ENCODE data around the gene ERG. TPM values are rescaled to one million over a fixed set of nuclear protein-coding genes. Genes with fewer than 3 reads are reported as not detected.

The ERG gene
- total and polyA plus RNA-seq, 4 donors, result 8.6 to 30.3 (median 21.0) TPM

DNA sequence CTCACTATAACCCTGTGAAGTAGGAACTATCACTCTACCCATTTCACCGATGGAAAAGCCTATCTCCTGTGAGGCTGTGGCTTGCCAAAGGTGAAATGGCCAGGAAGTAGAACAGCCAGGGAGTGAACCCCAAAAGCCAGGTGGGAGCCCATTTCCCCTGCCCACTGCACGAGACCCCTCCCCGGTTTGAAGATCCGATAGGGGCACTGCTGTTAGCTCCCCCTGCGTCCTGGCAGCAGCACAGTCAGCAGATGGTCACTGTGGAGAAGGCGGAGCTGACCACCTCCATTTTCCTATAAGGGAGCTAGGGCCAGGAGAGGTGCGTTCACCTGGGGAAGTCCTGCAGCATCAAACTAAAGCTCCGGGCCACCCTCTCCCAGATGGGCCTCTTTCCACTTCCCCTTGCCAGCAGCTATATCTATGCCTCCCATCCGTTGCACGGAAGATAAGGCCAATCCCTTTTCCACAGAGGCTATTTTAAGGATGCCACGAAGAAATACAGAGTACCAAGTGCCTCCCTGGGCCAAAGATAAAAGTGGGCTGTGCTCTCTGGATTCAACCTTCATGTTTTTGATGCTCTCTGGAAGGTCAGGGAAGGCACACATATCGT, 7.8 kb downstream of the ERG start:
- H3K4me1 ChIP-seq (ENCODE audit: control insufficient read depth in 5 of 5, insufficient read depth in 5 of 5, low read length in 5 of 5), result peaks cover 0 to 10% (median 3%) of the 10 kb centered on the region in 5 donors
- no peaks in the 10 kb centered on the region for H3K27me3 ChIP-seq (ENCODE audit: control insufficient read depth in 3 of 3, insufficient read depth in 3 of 3, low read length in 2 of 3)
- 33 to 54% methylated on average over 12 of the region's 12 CpGs for WGBS, 2 donors
- H3K9me3 ChIP-seq (ENCODE audit: control insufficient read depth in 4 of 4, insufficient read depth in 3 of 4, low read length in 3 of 4), result no peaks in the 10 kb centered on the region
- no peak overlapping the region for H3K9ac ChIP-seq (ENCODE audit: insufficient read depth in 1 of 2, low read length in 2 of 2)
- peak overlapping the region in 1 of 2 donors; percentile 46 for H3K27ac ChIP-seq (ENCODE audit: low read depth in 1 of 2, low read length in 1 of 2)
- H3K36me3 ChIP-seq (ENCODE audit: control insufficient read depth in 4 of 4, insufficient read depth in 4 of 4, low read length in 4 of 4), result no peaks in the 10 kb centered on the region
- TF ChIP-seq, protein P1, sequence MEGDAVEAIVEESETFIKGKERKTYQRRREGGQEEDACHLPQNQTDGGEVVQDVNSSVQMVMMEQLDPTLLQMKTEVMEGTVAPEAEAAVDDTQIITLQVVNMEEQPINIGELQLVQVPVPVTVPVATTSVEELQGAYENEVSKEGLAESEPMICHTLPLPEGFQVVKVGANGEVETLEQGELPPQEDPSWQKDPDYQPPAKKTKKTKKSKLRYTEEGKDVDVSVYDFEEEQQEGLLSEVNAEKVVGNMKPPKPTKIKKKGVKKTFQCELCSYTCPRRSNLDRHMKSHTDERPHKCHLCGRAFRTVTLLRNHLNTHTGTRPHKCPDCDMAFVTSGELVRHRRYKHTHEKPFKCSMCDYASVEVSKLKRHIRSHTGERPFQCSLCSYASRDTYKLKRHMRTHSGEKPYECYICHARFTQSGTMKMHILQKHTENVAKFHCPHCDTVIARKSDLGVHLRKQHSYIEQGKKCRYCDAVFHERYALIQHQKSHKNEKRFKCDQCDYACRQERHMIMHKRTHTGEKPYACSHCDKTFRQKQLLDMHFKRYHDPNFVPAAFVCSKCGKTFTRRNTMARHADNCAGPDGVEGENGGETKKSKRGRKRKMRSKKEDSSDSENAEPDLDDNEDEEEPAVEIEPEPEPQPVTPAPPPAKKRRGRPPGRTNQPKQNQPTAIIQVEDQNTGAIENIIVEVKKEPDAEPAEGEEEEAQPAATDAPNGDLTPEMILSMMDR (IDR thresholded peaks at IDR 0.05; ENCODE audit: control extremely low read depth, extremely low read depth), result no peak
- no peak for ATAC-seq (ENCODE audit: insufficient read depth, low FRiP score)
- no peak for DNase-seq
- no peak overlapping the region for H3K4me3 ChIP-seq

DNA sequence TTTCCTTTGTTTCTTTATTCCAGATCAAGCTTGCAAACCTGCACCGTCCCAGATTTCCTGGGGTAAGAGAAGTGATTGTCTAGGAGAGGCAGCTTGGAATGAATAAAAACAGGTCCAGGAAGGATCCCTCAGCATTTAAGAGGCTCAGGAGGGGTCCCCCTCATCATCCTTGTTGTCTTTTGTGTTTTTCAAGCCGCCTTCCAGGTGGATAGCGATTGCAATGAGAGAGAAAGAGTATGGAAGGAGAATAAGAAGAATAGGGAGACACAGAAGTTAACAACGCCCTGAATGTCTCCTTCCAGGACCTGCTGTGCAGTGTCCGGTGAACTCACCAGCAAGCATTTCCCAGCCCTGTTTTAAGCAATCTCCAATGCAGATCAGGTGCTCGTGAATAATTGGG, 8.5 kb downstream of the ERG start:
- no peak for DNase-seq
- H3K9ac ChIP-seq (ENCODE audit: insufficient read depth in 1 of 2, low read length in 2 of 2), result no peak overlapping the region
- ATAC-seq (ENCODE audit: insufficient read depth, low FRiP score), result no peak
- TF ChIP-seq, protein P1 (IDR thresholded peaks at IDR 0.05; ENCODE audit: control extremely low read depth, extremely low read depth), result no peak
- H3K27me3 ChIP-seq (ENCODE audit: control insufficient read depth in 3 of 3, insufficient read depth in 3 of 3, low read length in 2 of 3), result no peaks in the 10 kb centered on the region
- H3K36me3 ChIP-seq (ENCODE audit: control insufficient read depth in 4 of 4, insufficient read depth in 4 of 4, low read length in 4 of 4), result no peaks in the 10 kb centered on the region
- WGBS, 2 donors, result 63 to 67% methylated on average over 6 of the region's 6 CpGs
- H3K9me3 ChIP-seq (ENCODE audit: control insufficient read depth in 4 of 4, insufficient read depth in 3 of 4, low read length in 3 of 4), result no peaks in the 10 kb centered on the region
- no peak overlapping the region for H3K27ac ChIP-seq (ENCODE audit: low read depth in 1 of 2, low read length in 1 of 2)
- peaks cover 0 to 10% (median 3%) of the 10 kb centered on the region in 5 donors for H3K4me1 ChIP-seq (ENCODE audit: control insufficient read depth in 5 of 5, insufficient read depth in 5 of 5, low read length in 5 of 5)
- no peak overlapping the region for H3K4me3 ChIP-seq

DNA sequence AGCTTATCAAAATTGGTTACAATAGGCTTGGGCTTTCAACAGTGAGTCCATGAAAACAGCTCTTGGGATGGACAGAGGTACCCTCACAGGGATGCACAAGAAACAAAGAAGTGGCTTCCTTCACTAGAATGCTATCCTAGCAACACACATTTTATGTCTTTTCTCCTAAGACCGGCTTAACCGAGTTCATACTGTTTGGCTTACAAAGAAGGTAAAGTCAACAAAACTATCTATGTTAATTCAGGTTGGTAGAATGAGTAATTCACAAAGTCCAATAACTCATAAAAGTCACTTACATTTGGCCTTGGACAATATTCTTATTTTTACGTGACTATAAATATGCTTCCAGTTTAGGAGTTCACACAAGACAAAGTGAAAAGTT, 9.0 kb downstream of the ERG start:
- WGBS, 2 donors, result 66 to 74% methylated on average over 3 of the region's 3 CpGs
- peaks cover 0 to 10% (median 3%) of the 10 kb centered on the region in 5 donors for H3K4me1 ChIP-seq (ENCODE audit: control insufficient read depth in 5 of 5, insufficient read depth in 5 of 5, low read length in 5 of 5)
- ATAC-seq (ENCODE audit: insufficient read depth, low FRiP score), result no peak

More for the DNA sequence above, 9.0 kb downstream of the ERG start:
- TF ChIP-seq, protein P1 (IDR thresholded peaks at IDR 0.05; ENCODE audit: control extremely low read depth, extremely low read depth), result no peak
- no peak for DNase-seq
- Histone ChIP-seq H3K9ac (ENCODE audit: insufficient read depth in 1 of 2, low read length in 2 of 2) (no peak overlapping the region), H3K27ac (ENCODE audit: low read depth in 1 of 2, low read length in 1 of 2) (no peak overlapping the region), H3K27me3 (ENCODE audit: control insufficient read depth in 3 of 3, insufficient read depth in 3 of 3, low read length in 2 of 3) (no peaks in the 10 kb centered on the region), H3K36me3 (ENCODE audit: control insufficient read depth in 4 of 4, insufficient read depth in 4 of 4, low read length in 4 of 4) (no peaks in the 10 kb centered on the region), H3K4me3 (no peak overlapping the region), H3K9me3 (ENCODE audit: control insufficient read depth in 4 of 4, insufficient read depth in 3 of 4, low read length in 3 of 4) (no peaks in the 10 kb centered on the region)
